Left lobe of liver (tissue), 2 donors: ENCODE data around the gene TEP1. TPM values are rescaled to one million over a fixed set of nuclear protein-coding genes. Genes with fewer than 3 reads are reported as not detected.
A peak's percentile ranks its signal among the peaks of the same experiment; 100 is the strongest.

Source experiments
- ATAC-seq: fragments of 200-7000 bp; cut with Tn5 transposase; one replicate; pipeline ENCODE4 v1.9.1; 2020; ENCODE audit warnings: mild to moderate bottlenecking, moderate library complexity
- DNase-seq: peaks from one replicate; pipeline ENCODE4 v3.0.0-alpha.2; 2020; ENCODE audit warnings: low spot score
- total RNA-seq: library from RNA; stranded (reverse); gene quantifications from one replicate; pipeline ENCODE4 v1.2.1, GENCODE V29; 2021
- donor health status: DM: no; HTN: no; CAD: no; lungs with moderate emphysema.
- donor health status: DM: no; HTN: yes; CAD: no.

TEP1 gene
- total RNA-seq, 1 donor from 2014 or later = 14.9 TPM

- DNase-seq (no peak), ATAC-seq (peak; percentile 63)
These were observed 21.6 kb upstream of the TEP1 start for GRCh38 chr14:20434701-20435581.

GRCh38 chr14:20429801-20430669 lies 16.7 kb upstream of the TEP1 start:
- DNase-seq = no peak
- ATAC-seq = peak; percentile 36

GRCh38 chr14:20428802-20429201 lies 15.5 kb upstream of the TEP1 start:
- DNase-seq = no peak
- ATAC-seq = no peak

- no peak for ATAC-seq
- DNase-seq = no peak
These were observed 14.7 kb upstream of the TEP1 start for GRCh38 chr14:20428010-20428365.

- DNase-seq (no peak), ATAC-seq (peak; percentile 19)
These were observed 14.1 kb upstream of the TEP1 start for GRCh38 chr14:20427231-20428009.

GRCh38 chr14:20424851-20425250 lies 11.6 kb upstream of the TEP1 start:
- ATAC-seq (no peak), DNase-seq (no peak)

GRCh38 chr14:20422886-20423285 lies 9.6 kb upstream of the TEP1 start:
- DNase-seq (no peak), ATAC-seq (no peak)

- DNase-seq = no peak
- ATAC-seq = no peak
These were observed 8.0 kb upstream of the TEP1 start for GRCh38 chr14:20421267-20421666.

- ATAC-seq (no peak), DNase-seq (no peak)
These were observed 6.1 kb upstream of the TEP1 start for GRCh38 chr14:20419419-20419818.

- DNase-seq (no peak), ATAC-seq (no peak)
These were observed 5.2 kb upstream of the TEP1 start for GRCh38 chr14:20418501-20418909.

- DNase-seq (no peak), ATAC-seq (no peak)
These were observed 4.2 kb upstream of the TEP1 start for GRCh38 chr14:20417250-20418186.

GRCh38 chr14:20416223-20416622 lies 2.9 kb upstream of the TEP1 start:
- DNase-seq (no peak), ATAC-seq (no peak)

GRCh38 chr14:20415782-20416206 lies 2.5 kb upstream of the TEP1 start:
- no peak for DNase-seq
- peak; percentile 48 for ATAC-seq

- peak; percentile 30 for ATAC-seq
- DNase-seq = no peak
These were observed 412 bp upstream of the TEP1 start for GRCh38 chr14:20413744-20414082.

- ATAC-seq (peak; percentile 1), DNase-seq (no peak)
These were observed 890 bp downstream of the TEP1 start for GRCh38 chr14:20412411-20412810.

GRCh38 chr14:20409226-20409625 lies 4.1 kb downstream of the TEP1 start:
- ATAC-seq = no peak
- DNase-seq = no peak

- DNase-seq (no peak), ATAC-seq (no peak)
These were observed 9.8 kb downstream of the TEP1 start for GRCh38 chr14:20403521-20403920.

- DNase-seq (no peak), ATAC-seq (no peak)
These were observed 12.2 kb downstream of the TEP1 start for GRCh38 chr14:20400965-20401593.

GRCh38 chr14:20400589-20400964 lies 12.7 kb downstream of the TEP1 start:
- no peak for DNase-seq
- no peak for ATAC-seq

GRCh38 chr14:20397511-20397910 lies 15.8 kb downstream of the TEP1 start:
- ATAC-seq = no peak
- no peak for DNase-seq
